ENCODE measurements around the gene DNAH10. TPM values are rescaled to one million over a fixed set of nuclear protein-coding genes. Genes with fewer than 3 reads are reported as not detected.

Gene DNAH10
- total RNA-seq, 1 experiment from 2014 or later = 0.09 TPM

GRCh38 chr12:123971770-123972456, 209.8 kb downstream of the DNAH10 start:
- peak; percentile 20 for DNase-seq (ENCODE audit: low spot score)

GRCh38 chr12:123972457-123973401, 210.6 kb downstream of the DNAH10 start, which contains the start of the genes CCDC92 and ZNF664:
Gene CCDC92 (minus strand): TSS chr12:123972831. CDS start chr12:123944305, 28,526 bp downstream.
Gene ZNF664 (plus strand): TSS chr12:123973215. CDS start chr12:124012145, 38,930 bp downstream.
- peak; percentile 69 for DNase-seq (ENCODE audit: low spot score)

GRCh38 chr12:123973552-123974341, 211.6 kb downstream of the DNAH10 start:
- DNase-seq (ENCODE audit: low spot score) = peak; percentile 25

- no peak for DNase-seq (ENCODE audit: low spot score)
These were observed 214.2 kb downstream of the DNAH10 start for GRCh38 chr12:123976227-123976826.

GRCh38 chr12:123979566-123979965, 217.5 kb downstream of the DNAH10 start:
- DNase-seq (ENCODE audit: low spot score) = no peak

GRCh38 chr12:123982269-123982668, 220.2 kb downstream of the DNAH10 start:
- no peak for DNase-seq (ENCODE audit: low spot score)

- DNase-seq (ENCODE audit: low spot score) = peak; percentile 45
These were observed 221.9 kb downstream of the DNAH10 start for GRCh38 chr12:123983822-123984485.

GRCh38 chr12:123984903-123985302, 222.8 kb downstream of the DNAH10 start:
- no peak for DNase-seq (ENCODE audit: low spot score)

Other genes starting within 250 kb of the DNAH10 start
- 9.3 and 16.1 TPM in 2 replicates for gene RILPL1, start 228.6 kb upstream of the DNAH10 start, total RNA-seq (2014; rRNA removed; shearing (Covaris generic))
- 235 and 272 TPM in 2 replicates for gene TMED2, start 177.7 kb upstream of the DNAH10 start, total RNA-seq (2014; rRNA removed; shearing (Covaris generic))
- 25.9 and 30.5 TPM in 2 replicates for gene DDX55, start 160.2 kb upstream of the DNAH10 start, total RNA-seq (2014; rRNA removed; shearing (Covaris generic))
- 69.5 and 75.1 TPM in 2 replicates for gene EIF2B1, start 128.6 kb upstream of the DNAH10 start, total RNA-seq (2014; rRNA removed; shearing (Covaris generic))
- gene GTF2H3, start 128.5 kb upstream of the DNAH10 start, total RNA-seq (2014; rRNA removed; shearing (Covaris generic)) = 44.0 and 56.3 TPM in 2 replicates
- gene TCTN2, start 91.2 kb upstream of the DNAH10 start, total RNA-seq (2014; rRNA removed; shearing (Covaris generic)) = 22.8 and 22.9 TPM in 2 replicates
- gene ATP6V0A2, start 49.9 kb upstream of the DNAH10 start, total RNA-seq (2014; rRNA removed; shearing (Covaris generic)) = 25.9 and 27.6 TPM in 2 replicates
- 7.9 and 10.0 TPM in 2 replicates for gene CCDC92, start 210.5 kb downstream of the DNAH10 start, total RNA-seq (2014; rRNA removed; shearing (Covaris generic))
- gene ZNF664, start 210.9 kb downstream of the DNAH10 start, total RNA-seq (2014; rRNA removed; shearing (Covaris generic)) = 70.0 and 72.0 TPM in 2 replicates